SK-N-SH treated with all-trans-retinoic acid at 6 μM for 48 hours (cell line): ENCODE results near the gene ALX4.
A peak's percentile ranks its signal among the peaks of the same experiment; 100 is the strongest.

ENCODE experiments used
- ATAC-seq: fragments of 200-7000 bp; cut with Tn5 transposase; 3 replicates; pipeline ENCODE4 v1.9.1; 2020; ENCODE audit warnings: mild to moderate bottlenecking, moderate library complexity
- CSDC2 ChIP-seq: fragments of 250-450 bp; sonication (Bioruptor Pico); IDR thresholded peaks from 2 replicates; pipeline ENCODE4 v1.5.0; 2020; ENCODE audit warnings: mild to moderate bottlenecking, moderate library complexity
- ESRRG ChIP-seq: fragments of 250-450 bp; sonication (Bioruptor Pico); IDR thresholded peaks from 2 replicates; pipeline ENCODE4 v1.6.1; 2021; ENCODE audit warnings: mild to moderate bottlenecking
- ISL1 ChIP-seq: fragments of 250-450 bp; sonication (Bioruptor Pico); IDR thresholded peaks from 2 replicates; pipeline ENCODE4 v2.1.2; 2022; ENCODE audit warnings: mild to moderate bottlenecking, moderate library complexity
- OSR1 ChIP-seq: fragments of 250-450 bp; sonication (Bioruptor Pico); IDR thresholded peaks from 2 replicates; pipeline ENCODE4 v1.8.0; 2022; ENCODE audit warnings: moderate library complexity, mild to moderate bottlenecking, inconsistent platforms
- PPARA ChIP-seq: fragments of 250-450 bp; sonication (Bioruptor Pico); IDR thresholded peaks from 2 replicates; pipeline ENCODE4 v1.5.0; 2020; ENCODE audit warnings: mild to moderate bottlenecking, borderline replicate concordance
- SNAI2 ChIP-seq: fragments of 250-450 bp; sonication (Bioruptor Pico); IDR thresholded peaks from 2 replicates; pipeline ENCODE4 v1.5.0; 2020; ENCODE audit warnings: mild to moderate bottlenecking, moderate library complexity
- TCF4 ChIP-seq: fragments of 250-450 bp; sonication (Bioruptor Pico); IDR thresholded peaks from 2 replicates; pipeline ENCODE4 v1.8.0; 2021; ENCODE audit warnings: mild to moderate bottlenecking, moderate library complexity, borderline replicate concordance
- TOX ChIP-seq: fragments of 250-450 bp; sonication (Bioruptor Pico); IDR thresholded peaks from 2 replicates; pipeline ENCODE4 v1.8.0; 2021; ENCODE audit warnings: mild to moderate bottlenecking, moderate library complexity, borderline replicate concordance
- ZC3H10 ChIP-seq: fragments of 250-450 bp; sonication (Bioruptor Pico); IDR thresholded peaks from 2 replicates; pipeline ENCODE4 v1.5.1; 2021; ENCODE audit warnings: mild to moderate bottlenecking, moderate library complexity
- ZFP30 ChIP-seq: fragments of 450-650 bp; formaldehyde crosslinking; IDR thresholded peaks from 2 replicates; pipeline ENCODE4 v1.5.0; 2022; ENCODE audit warnings: mild to moderate bottlenecking, moderate library complexity
- ZNF565 ChIP-seq: fragments of 450-650 bp; formaldehyde crosslinking; conservative IDR thresholded peaks from 2 replicates; pipeline ENCODE4 v1.5.0; 2020; ENCODE audit warnings: low read depth, mild to moderate bottlenecking, moderate library complexity
- TF ChIP-seq, protein P1 (sequence below): fragments of 250-450 bp; sonication (Bioruptor Pico); IDR thresholded peaks from 2 replicates; pipeline ENCODE4 v1.5.0; 2020; ENCODE audit warnings: mild to moderate bottlenecking, moderate library complexity
- TF ChIP-seq, protein P2 (sequence below): fragments of 250-450 bp; sonication (Bioruptor Pico); IDR thresholded peaks from 2 replicates; pipeline ENCODE4 v1.5.1; 2020; ENCODE audit warnings: low read depth, mild to moderate bottlenecking, moderate library complexity
- TF ChIP-seq, protein P3 (sequence below): fragments of 250-450 bp; sonication (Bioruptor Pico); IDR thresholded peaks from 2 replicates; pipeline ENCODE4 v1.5.1; 2021; ENCODE audit warnings: mild to moderate bottlenecking, moderate library complexity
- TF ChIP-seq, protein P4 (sequence below): fragments of 250-450 bp; sonication (Bioruptor Pico); IDR thresholded peaks from 2 replicates; pipeline ENCODE4 v1.8.0; 2020; ENCODE audit warnings: mild to moderate bottlenecking, moderate library complexity, borderline replicate concordance

ALX4 gene

DNA sequence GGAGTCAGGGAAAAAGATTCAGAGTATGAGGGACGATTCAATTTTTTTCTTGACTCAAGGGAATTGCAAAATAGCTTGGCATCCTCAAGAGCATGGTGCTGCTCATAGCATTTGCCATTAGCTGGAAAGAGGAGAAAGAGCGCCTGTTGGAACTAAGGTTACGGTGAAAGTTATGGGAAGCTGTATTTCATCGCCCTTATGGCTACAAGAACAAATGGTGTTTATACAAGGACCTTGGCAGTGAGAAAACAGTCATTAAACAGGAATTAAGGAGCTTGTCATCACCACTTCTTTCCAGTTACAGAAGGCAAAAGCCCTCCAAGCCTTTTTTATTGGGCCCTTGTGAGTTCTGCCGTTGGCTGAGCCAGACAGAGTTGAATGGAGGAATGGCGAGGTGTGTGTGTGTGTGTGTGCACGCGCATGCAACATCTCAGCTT is 74.2 kb downstream of the ALX4 start (continued):
- TF ChIP-seq, protein P1, sequence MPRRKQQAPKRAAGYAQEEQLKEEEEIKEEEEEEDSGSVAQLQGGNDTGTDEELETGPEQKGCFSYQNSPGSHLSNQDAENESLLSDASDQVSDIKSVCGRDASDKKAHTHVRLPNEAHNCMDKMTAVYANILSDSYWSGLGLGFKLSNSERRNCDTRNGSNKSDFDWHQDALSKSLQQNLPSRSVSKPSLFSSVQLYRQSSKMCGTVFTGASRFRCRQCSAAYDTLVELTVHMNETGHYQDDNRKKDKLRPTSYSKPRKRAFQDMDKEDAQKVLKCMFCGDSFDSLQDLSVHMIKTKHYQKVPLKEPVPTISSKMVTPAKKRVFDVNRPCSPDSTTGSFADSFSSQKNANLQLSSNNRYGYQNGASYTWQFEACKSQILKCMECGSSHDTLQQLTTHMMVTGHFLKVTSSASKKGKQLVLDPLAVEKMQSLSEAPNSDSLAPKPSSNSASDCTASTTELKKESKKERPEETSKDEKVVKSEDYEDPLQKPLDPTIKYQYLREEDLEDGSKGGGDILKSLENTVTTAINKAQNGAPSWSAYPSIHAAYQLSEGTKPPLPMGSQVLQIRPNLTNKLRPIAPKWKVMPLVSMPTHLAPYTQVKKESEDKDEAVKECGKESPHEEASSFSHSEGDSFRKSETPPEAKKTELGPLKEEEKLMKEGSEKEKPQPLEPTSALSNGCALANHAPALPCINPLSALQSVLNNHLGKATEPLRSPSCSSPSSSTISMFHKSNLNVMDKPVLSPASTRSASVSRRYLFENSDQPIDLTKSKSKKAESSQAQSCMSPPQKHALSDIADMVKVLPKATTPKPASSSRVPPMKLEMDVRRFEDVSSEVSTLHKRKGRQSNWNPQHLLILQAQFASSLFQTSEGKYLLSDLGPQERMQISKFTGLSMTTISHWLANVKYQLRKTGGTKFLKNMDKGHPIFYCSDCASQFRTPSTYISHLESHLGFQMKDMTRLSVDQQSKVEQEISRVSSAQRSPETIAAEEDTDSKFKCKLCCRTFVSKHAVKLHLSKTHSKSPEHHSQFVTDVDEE (CRISPR knock-in tag), result no peak

DNA sequence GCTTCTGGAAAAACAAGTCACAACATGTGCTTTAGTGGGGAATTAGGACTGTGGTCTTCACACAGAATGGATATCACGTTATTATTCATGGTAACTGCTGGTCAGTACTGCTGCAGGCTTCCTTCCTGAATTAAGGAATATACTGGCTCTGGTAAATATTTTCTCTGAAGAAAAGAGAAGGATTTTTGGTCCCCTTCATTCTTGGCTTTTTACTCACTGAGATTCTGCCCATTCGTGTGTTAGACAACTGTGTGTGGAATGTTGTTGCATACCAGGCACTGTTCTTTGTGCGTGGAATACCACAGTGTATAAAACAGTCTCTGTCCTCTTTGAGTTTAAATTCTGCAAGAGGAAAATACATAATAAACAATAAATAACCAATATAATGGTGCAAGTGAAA is 80.3 kb downstream of the ALX4 start:
- peak; percentile 61; the same call in 2 of the 3 replicates for ATAC-seq
- no peak for TF ChIP-seq TCF4 (CRISPR knock-in tag)

DNA sequence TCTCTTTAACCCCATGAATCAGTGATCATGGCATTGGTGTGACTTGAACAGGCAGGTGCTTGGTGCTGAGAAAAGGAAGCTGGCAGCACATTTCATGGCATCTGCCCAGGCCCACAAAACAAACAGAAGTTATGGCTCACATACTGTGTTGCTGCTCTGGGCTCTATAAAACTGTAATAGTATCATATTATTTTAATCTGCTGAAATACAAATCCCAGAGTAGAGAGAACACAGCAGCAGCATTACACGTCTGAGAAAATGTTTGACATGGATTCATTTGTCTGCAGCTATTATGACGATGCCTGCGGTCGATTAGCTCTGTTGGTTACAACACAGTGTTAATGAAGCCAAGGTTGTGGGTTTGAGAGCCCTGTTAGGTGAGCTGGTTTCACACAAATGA is 80.8 kb downstream of the ALX4 start:
- no peak for ATAC-seq
- no peak for TF ChIP-seq ZFP30 (CRISPR knock-in tag)
- no peak for TF ChIP-seq ZNF565
- no peak for TF ChIP-seq TOX
- TF ChIP-seq, protein P2, sequence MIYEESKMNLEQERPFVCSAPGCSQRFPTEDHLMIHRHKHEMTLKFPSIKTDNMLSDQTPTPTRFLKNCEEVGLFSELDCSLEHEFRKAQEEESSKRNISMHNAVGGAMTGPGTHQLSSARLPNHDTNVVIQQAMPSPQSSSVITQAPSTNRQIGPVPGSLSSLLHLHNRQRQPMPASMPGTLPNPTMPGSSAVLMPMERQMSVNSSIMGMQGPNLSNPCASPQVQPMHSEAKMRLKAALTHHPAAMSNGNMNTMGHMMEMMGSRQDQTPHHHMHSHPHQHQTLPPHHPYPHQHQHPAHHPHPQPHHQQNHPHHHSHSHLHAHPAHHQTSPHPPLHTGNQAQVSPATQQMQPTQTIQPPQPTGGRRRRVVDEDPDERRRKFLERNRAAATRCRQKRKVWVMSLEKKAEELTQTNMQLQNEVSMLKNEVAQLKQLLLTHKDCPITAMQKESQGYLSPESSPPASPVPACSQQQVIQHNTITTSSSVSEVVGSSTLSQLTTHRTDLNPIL, result no peak
- TF ChIP-seq CSDC2, result no peak
- TF ChIP-seq ISL1 (CRISPR knock-in tag), result no peak

DNA sequence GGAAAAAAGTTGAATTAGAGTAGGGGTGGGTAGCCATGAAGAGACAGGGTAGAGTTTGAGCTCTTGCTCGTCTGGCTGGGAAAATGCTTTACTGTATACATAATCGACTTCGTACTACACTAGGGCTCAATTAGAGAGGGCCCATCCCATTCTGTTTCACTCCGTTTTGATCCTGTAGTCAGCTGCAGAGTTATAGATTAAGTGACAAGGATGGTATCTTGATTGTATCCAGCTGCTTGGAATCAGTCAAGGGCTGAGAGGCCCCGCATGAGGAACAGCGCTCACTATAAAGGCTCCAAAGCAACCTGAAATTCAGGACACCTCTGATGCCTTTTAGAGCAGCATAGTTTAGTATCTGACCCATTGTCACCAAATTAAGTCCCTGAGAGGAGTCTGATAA is 81.6 kb downstream of the ALX4 start:
- no peak for ATAC-seq
- TF ChIP-seq PPARA (CRISPR knock-in tag) (no peak), ZC3H10 (no peak), ISL1 (CRISPR knock-in tag) (no peak), ESRRG (CRISPR knock-in tag) (no peak), ZNF565 (no peak), OSR1 (CRISPR knock-in tag) (no peak), CSDC2 (no peak)
- TF ChIP-seq, protein P2, result no peak
- TF ChIP-seq, protein P1 (CRISPR knock-in tag), result no peak

DNA sequence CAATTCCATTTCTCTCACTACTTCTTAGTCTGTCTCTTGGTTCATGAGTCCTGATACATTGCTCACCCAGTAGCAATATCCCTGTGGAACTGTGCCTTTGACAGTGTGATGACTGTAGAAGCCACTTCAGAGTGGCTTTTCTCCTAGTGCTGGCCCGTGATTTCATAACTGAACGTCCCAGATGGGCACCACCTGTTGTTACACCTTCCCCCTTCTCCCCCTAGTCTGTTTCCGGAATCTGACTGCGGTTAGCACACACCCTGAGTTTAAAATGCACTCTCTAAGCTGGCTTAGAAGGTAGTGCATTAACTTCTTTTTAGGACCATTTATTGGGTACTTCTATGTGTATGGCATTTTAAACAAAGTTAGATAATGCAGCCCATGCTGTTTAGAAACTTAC is 83.0 kb downstream of the ALX4 start:
- no peak for TF ChIP-seq ZC3H10
- TF ChIP-seq, protein P3, sequence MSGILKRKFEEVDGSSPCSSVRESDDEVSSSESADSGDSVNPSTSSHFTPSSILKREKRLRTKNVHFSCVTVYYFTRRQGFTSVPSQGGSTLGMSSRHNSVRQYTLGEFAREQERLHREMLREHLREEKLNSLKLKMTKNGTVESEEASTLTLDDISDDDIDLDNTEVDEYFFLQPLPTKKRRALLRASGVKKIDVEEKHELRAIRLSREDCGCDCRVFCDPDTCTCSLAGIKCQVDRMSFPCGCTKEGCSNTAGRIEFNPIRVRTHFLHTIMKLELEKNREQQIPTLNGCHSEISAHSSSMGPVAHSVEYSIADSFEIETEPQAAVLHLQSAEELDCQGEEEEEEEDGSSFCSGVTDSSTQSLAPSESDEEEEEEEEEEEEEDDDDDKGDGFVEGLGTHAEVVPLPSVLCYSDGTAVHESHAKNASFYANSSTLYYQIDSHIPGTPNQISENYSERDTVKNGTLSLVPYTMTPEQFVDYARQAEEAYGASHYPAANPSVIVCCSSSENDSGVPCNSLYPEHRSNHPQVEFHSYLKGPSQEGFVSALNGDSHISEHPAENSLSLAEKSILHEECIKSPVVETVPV (CRISPR knock-in tag), result no peak
- TF ChIP-seq, protein P4, sequence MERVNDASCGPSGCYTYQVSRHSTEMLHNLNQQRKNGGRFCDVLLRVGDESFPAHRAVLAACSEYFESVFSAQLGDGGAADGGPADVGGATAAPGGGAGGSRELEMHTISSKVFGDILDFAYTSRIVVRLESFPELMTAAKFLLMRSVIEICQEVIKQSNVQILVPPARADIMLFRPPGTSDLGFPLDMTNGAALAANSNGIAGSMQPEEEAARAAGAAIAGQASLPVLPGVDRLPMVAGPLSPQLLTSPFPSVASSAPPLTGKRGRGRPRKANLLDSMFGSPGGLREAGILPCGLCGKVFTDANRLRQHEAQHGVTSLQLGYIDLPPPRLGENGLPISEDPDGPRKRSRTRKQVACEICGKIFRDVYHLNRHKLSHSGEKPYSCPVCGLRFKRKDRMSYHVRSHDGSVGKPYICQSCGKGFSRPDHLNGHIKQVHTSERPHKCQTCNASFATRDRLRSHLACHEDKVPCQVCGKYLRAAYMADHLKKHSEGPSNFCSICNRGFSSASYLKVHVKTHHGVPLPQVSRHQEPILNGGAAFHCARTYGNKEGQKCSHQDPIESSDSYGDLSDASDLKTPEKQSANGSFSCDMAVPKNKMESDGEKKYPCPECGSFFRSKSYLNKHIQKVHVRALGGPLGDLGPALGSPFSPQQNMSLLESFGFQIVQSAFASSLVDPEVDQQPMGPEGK, result no peak
- TF ChIP-seq SNAI2, result no peak
- no peak for ATAC-seq
